Measurements from ENCODE around the gene ONECUT2. TPM values are rescaled to one million over a fixed set of nuclear protein-coding genes. Genes with fewer than 3 reads are reported as not detected.

ONECUT2 gene
- polyA plus RNA-seq, 1 experiment, result not detected

DNA sequence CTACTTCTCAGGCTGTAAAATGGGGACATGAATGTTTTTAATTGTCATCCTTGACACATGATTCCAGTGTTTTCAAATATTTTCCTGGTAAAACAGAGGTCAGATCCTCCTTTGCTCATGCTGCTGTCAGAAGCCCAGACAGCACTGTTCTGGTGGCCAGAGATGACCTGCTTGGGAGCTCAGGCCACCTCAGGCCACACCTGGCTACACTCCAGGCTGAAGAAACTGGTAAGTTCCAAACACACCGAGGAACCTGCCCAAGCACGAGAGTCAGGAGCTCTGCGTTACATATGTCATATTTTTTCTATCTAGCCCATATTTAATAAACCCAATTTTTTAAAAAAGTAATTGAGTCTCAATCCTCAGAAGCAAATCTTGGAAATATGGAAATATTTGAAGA, 103.4 kb downstream of the ONECUT2 start:
- Histone ChIP-seq H3K4me3 (ENCODE audit: low read depth, low read length) (no peak overlapping the region), H3K27me3 (ENCODE audit: control insufficient read depth, insufficient read depth, low read length) (no peaks in the 10 kb centered on the region), H3K36me3 (ENCODE audit: control insufficient read depth, insufficient read depth, low read length) (no peaks in the 10 kb centered on the region)
- POLR2A ChIA-PET, result no interaction called here
- DNase-seq (ENCODE audit: low read depth), result no peak
- TF ChIP-seq, protein P1, sequence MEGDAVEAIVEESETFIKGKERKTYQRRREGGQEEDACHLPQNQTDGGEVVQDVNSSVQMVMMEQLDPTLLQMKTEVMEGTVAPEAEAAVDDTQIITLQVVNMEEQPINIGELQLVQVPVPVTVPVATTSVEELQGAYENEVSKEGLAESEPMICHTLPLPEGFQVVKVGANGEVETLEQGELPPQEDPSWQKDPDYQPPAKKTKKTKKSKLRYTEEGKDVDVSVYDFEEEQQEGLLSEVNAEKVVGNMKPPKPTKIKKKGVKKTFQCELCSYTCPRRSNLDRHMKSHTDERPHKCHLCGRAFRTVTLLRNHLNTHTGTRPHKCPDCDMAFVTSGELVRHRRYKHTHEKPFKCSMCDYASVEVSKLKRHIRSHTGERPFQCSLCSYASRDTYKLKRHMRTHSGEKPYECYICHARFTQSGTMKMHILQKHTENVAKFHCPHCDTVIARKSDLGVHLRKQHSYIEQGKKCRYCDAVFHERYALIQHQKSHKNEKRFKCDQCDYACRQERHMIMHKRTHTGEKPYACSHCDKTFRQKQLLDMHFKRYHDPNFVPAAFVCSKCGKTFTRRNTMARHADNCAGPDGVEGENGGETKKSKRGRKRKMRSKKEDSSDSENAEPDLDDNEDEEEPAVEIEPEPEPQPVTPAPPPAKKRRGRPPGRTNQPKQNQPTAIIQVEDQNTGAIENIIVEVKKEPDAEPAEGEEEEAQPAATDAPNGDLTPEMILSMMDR (IDR thresholded peaks at IDR 0.05; ENCODE audit: insufficient read depth, low read depth, low read length), result no peak
- CTCF ChIA-PET, result interaction anchor here (2.1 kb wide), 1 partner anchor 23 kb away, joined by 6 read pairs; no protein-coding TSS in a partner anchor

DNA sequence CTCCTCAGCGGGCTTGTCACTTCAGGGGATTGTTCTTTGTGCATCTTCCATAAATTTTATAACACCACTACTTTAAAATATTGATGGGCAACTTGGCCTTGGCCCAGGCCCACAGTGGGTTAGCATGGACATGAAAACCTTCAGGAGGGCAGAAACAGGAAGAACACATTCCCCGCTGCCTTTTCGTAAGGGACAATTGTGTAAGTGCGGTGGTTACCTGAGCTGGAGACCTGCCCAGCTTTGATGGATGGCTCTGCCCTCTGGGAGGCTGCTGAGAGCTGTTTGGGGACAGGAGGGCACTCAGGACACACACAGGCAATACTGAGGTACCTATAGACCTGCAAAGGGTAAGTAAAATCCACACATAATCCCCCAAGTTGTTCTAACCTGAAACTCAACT, 104.5 kb downstream of the ONECUT2 start:
- H3K4me3 ChIP-seq (ENCODE audit: low read depth, low read length), result no peak overlapping the region
- TF ChIP-seq, protein P1 (IDR thresholded peaks at IDR 0.05; ENCODE audit: insufficient read depth, low read depth, low read length), result no peak
- no peaks in the 10 kb centered on the region for H3K27me3 ChIP-seq (ENCODE audit: control insufficient read depth, insufficient read depth, low read length)
- no peak for DNase-seq (ENCODE audit: low read depth)
- ChIA-PET POLR2A (no interaction called here), CTCF (interaction anchor here (2.1 kb wide), 1 partner anchor 22 kb away, joined by 6 read pairs; no protein-coding TSS in a partner anchor)
- no peaks in the 10 kb centered on the region for H3K36me3 ChIP-seq (ENCODE audit: control insufficient read depth, insufficient read depth, low read length)

Other genes with a start within 250 kb of the ONECUT2 start
- gene ST8SIA3, start 82.8 kb upstream of the ONECUT2 start, polyA plus RNA-seq (2011; rRNA removed), result not detected in 2 replicates
- gene FECH, start 151.3 kb downstream of the ONECUT2 start, polyA plus RNA-seq (2011; rRNA removed), result 63.4 and 68.9 TPM in 2 replicates
- 169 and 250 TPM in 2 replicates for gene NARS1, start 186.5 kb downstream of the ONECUT2 start, polyA plus RNA-seq (2011; rRNA removed)

Data from BJ (cell line).